ENCODE measurements around the gene TRMU. TPM values are rescaled to one million over a fixed set of nuclear protein-coding genes. Genes with fewer than 3 reads are reported as not detected.

Gene TRMU
- total RNA-seq, 1 donor from 2014 or later = 27.3 TPM

- peak; percentile 38 for DNase-seq (ENCODE audit: low spot score)
- Mint-ChIP-seq H3K27ac (ENCODE audit: unreplicated experiment) (peak overlapping the region; percentile 22), H3K4me3 (ENCODE audit: unreplicated experiment) (no peak overlapping the region), H3K36me3 (ENCODE audit: low read depth) (peaks cover 29% of the 10 kb centered on the region), H3K9me3 (ENCODE audit: low read depth) (no peaks in the 10 kb centered on the region), H3K4me1 (ENCODE audit: low read depth) (peaks cover 12% of the 10 kb centered on the region), H3K27me3 (ENCODE audit: low read depth) (no peaks in the 10 kb centered on the region)
- TF ChIP-seq CTCF (IDR thresholded peaks at IDR 0.05) = no peak
Observed at GRCh38 chr22:46352276-46352675, 16.8 kb downstream of the TRMU start.

GRCh38 chr22:46352691-46353386 lies 17.3 kb downstream of the TRMU start:
- Mint-ChIP-seq H3K27ac (ENCODE audit: unreplicated experiment) (no peak overlapping the region), H3K36me3 (ENCODE audit: low read depth) (peaks cover 29% of the 10 kb centered on the region), H3K27me3 (ENCODE audit: low read depth) (no peaks in the 10 kb centered on the region), H3K4me1 (ENCODE audit: low read depth) (peaks cover 12% of the 10 kb centered on the region), H3K9me3 (ENCODE audit: low read depth) (no peaks in the 10 kb centered on the region), H3K4me3 (ENCODE audit: unreplicated experiment) (no peak overlapping the region)
- DNase-seq (ENCODE audit: low spot score) = peak; percentile 76
- TF ChIP-seq CTCF (IDR thresholded peaks at IDR 0.05) = no peak

- TF ChIP-seq CTCF (IDR thresholded peaks at IDR 0.05) = no peak
- Mint-ChIP-seq H3K9me3 (ENCODE audit: low read depth) (no peaks in the 10 kb centered on the region), H3K27ac (ENCODE audit: unreplicated experiment) (no peak overlapping the region), H3K36me3 (ENCODE audit: low read depth) (peaks cover 25% of the 10 kb centered on the region), H3K4me3 (ENCODE audit: unreplicated experiment) (no peak overlapping the region), H3K4me1 (ENCODE audit: low read depth) (peaks cover 12% of the 10 kb centered on the region), H3K27me3 (ENCODE audit: low read depth) (no peaks in the 10 kb centered on the region)
- peak; percentile 59 for DNase-seq (ENCODE audit: low spot score)
Observed at GRCh38 chr22:46353483-46354105, 18.1 kb downstream of the TRMU start.

GRCh38 chr22:46354176-46354992 lies 18.9 kb downstream of the TRMU start:
- Mint-ChIP-seq H3K36me3 (ENCODE audit: low read depth) (peaks cover 23% of the 10 kb centered on the region), H3K27me3 (ENCODE audit: low read depth) (no peaks in the 10 kb centered on the region), H3K27ac (ENCODE audit: unreplicated experiment) (no peak overlapping the region), H3K9me3 (ENCODE audit: low read depth) (no peaks in the 10 kb centered on the region), H3K4me1 (ENCODE audit: low read depth) (peaks cover 12% of the 10 kb centered on the region), H3K4me3 (ENCODE audit: unreplicated experiment) (no peak overlapping the region)
- no peak for TF ChIP-seq CTCF (IDR thresholded peaks at IDR 0.05)
- no peak for DNase-seq (ENCODE audit: low spot score)

- Mint-ChIP-seq H3K36me3 (ENCODE audit: low read depth) (peaks cover 22% of the 10 kb centered on the region), H3K4me1 (ENCODE audit: low read depth) (peaks cover 12% of the 10 kb centered on the region), H3K9me3 (ENCODE audit: low read depth) (no peaks in the 10 kb centered on the region), H3K4me3 (ENCODE audit: unreplicated experiment) (no peak overlapping the region), H3K27ac (ENCODE audit: unreplicated experiment) (no peak overlapping the region), H3K27me3 (ENCODE audit: low read depth) (no peaks in the 10 kb centered on the region)
- no peak for DNase-seq (ENCODE audit: low spot score)
- no peak for TF ChIP-seq CTCF (IDR thresholded peaks at IDR 0.05)
Observed at GRCh38 chr22:46354993-46355305, 19.4 kb downstream of the TRMU start.
